NCI-H524 (cell line): ENCODE measurements around the gene FAM185A.
"Not testable (repeated sequence)": the region's sequence is repeated elsewhere in the genome, so short reads cannot be mapped to it uniquely, and the experiment has no call there.

Source experiments
- DNase-seq, 2 experiments: peaks; one replicate each; lab custom pipeline; 2025; lab: John Stamatoyannopoulos, UW

The FAM185A gene

GRCh38 chr7:102830197-102830596, 81.4 kb downstream of the FAM185A start:
- DNase-seq, result peak in 1 of 2 experiments; percentile 24

- DNase-seq, result no peak
These were observed 83.9 kb downstream of the FAM185A start for GRCh38 chr7:102832674-102833073.

- no peak for DNase-seq
These were observed 84.5 kb downstream of the FAM185A start for GRCh38 chr7:102833343-102833742.

DNA sequence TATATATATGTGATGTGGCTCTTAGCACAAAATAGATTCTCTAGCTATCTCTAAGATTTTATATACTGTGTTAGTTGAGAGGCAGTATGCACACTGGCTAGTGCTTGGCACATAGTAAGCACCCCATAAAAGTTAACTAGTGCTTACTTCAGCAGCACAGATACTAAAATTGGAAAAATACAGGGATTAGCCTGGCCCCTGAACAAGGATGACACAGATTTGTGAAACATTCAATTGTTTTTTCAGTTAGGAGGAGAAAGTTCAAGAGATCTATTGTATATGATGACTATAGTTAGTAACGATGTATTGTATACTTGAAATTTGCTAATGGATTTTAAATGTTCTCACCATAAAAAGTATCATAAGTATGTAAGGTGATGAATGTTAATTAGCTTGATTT, 85.7 kb downstream of the FAM185A start:
- no peak for DNase-seq

DNA sequence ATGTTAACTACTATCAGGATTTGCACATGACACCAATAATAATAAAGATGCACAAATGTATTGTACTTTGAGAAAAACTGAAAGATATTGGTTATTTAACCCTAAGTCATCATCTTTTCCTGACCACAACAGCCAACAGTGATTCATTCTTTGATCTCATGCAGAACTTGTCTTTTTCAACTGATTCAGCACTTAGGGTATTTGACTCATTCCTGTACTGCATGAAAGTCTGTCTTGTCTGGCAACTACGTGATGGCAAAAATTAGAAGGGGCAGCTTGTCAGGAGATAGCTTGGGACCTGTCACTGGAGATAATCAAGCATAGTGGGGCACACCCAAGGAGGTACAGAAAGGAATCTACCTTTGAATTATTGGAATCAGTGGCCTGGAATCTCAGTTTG, 86.2 kb downstream of the FAM185A start:
- DNase-seq, result no peak

DNA sequence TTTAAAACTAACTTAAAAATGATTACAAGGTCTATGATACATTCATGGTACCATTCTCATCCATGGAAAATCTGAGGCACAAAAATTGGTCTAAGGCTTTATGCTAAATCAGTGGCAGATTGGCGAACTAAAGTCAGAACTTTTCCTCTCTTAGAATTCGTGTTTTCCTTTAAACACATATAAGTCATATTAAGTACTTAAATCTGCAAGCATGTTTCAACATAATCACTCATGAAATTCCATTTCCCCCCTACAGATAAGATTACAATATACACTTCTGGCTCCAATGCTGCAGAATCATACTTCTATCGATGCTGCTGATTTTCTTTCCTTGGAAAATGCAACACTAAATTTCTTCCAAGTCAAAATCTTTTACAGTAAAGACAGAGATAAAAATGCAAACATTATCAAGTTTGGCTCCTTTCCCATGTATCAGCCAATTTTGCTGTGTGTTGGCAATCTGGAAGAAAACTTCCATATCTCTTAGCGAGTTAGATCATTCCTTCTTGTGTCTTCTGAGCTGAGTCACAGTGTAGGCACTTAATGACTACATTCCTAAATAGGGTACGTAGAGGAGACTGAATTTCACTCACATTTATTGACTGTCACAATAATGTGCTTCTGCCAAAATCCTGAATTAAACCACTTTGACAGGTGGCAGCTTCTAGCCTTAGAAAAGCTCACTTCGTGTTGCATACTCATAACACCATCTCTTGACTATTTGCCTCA, 87.6 kb downstream of the FAM185A start:
- no peak for DNase-seq

DNA sequence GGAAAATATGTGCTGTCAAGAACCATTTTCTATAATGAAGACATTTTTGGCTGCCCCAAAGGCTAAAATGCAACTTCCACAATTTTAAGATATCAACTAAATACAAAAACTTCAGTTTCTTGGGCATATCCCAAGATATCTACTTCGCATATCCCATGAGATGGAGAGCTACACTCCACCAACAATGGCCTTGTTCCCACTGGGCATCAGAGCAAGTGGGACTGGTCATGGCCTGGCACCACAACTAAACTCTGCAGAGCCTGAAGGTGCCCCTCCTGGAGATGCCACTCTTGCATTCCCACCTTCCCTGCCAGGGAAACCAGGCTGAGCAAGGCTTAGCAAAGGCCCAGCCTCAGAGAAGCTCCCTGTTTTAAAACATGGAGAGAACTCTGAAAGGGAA, 88.2 kb downstream of the FAM185A start:
- no peak for DNase-seq

GRCh38 chr7:102837802-102838201, 89.0 kb downstream of the FAM185A start:
- DNase-seq, result no peak

DNA sequence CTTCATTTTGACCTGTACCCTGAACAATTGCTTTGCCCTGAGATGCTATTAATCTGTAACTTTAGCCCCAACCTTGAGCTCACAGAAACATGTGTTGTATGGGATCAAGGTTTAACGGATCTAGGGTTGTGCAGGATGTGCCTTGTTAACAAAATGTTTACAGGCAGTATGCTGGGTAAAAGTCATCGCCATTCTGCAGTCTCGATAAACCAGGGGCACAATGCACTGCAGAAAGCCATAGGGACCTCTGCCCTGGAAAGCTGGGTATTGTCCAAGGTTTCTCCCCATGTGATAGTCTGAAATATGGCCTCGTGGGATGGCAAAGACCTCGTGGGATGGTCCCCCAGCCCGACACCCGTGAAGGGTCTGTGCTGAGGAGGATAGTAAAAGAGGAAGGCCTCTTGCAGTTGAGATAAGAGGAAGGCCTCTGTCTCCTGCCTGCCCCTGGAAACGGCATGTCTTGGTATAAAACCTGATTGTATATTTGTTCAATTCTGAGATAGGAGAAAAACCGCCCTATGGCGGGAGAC, 89.8 kb downstream of the FAM185A start:
- DNase-seq, result not testable (repeated sequence)

GRCh38 chr7:102840404-102840803, 91.6 kb downstream of the FAM185A start:
- DNase-seq, result no peak

GRCh38 chr7:102841290-102841689, 92.5 kb downstream of the FAM185A start:
- DNase-seq, result peak; percentile 32 to 71

GRCh38 chr7:102842284-102842683, 93.5 kb downstream of the FAM185A start:
- DNase-seq, result no peak

GRCh38 chr7:102843850-102844249, 95.1 kb downstream of the FAM185A start:
- DNase-seq, result no peak

GRCh38 chr7:102845346-102845745, 96.5 kb downstream of the FAM185A start:
- DNase-seq, result no peak

DNA sequence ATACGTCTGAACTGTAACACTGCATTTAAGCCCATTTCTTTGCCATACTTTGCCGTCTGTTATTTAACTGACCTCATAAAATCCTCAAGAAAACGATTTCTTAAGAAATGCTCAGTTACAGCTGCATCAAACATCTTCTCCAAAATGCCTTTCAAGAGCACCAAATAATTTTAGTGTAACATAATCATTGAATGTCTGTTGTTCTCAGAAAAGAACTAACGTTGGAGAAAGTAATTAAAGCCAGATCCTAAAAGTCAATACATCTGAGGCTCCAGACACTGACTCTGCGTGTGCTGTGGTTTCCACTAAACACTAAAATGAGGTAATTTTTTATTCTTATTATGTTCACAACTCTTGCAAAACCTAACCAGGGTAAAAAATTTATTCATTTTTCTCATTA, 100.3 kb downstream of the FAM185A start:
- DNase-seq, result no peak

DNA sequence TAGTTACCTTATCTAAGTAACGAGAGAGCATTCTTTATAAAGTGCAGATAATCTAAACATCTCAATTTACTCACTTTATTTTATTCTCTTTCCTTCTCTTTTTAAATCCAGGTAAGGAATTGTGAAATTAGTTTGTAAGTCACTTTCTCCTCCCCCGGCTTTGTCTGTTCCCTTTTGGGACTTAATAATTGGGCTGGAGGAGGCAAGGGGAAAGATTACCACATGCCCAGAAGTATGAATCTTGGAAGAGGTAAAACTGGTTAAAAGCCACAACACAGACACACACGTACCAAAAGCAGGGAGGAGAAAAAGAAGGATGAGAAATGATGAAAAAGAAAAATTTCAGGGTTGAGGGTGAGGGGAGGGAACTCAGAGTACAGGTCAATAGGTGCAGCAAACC, 100.7 kb downstream of the FAM185A start:
- DNase-seq, result no peak

- no peak for DNase-seq
These were observed 107.2 kb downstream of the FAM185A start for GRCh38 chr7:102856036-102856435.
